Right lobe of liver (tissue), 4 donors: ENCODE results near the gene SYTL1.

Experiments used
- CTCF ChIP-seq, 4 donors: fragments of 200-600 bp in 3 of 4; fragments of 450-650 bp in 1 of 4; IDR thresholded peaks; one replicate each; pipeline versions ENCODE4 v1.5.1 to v1.8.0; 2016 to 2022; ENCODE audit warnings: antibody characterized with exemption in 4 of 4, mild to moderate bottlenecking in 2 of 4
- POLR2A ChIP-seq: fragments of 450-650 bp; IDR thresholded peaks from one replicate; pipeline ENCODE4 v1.6.1; 2017; ENCODE audit warnings: antibody characterized with exemption, mild to moderate bottlenecking
- donor health status: DM: no; HTN: no; CAD: no.
- donor health status: DM: no; HTN: no; CAD: no.
- donor health status: DM: no; HTN: yes; CAD: no.

- TF ChIP-seq CTCF (IDR thresholded peaks at IDR 0.05) (no peak), POLR2A (peak; percentile 46)
These were observed 23.7 kb downstream of the SYTL1 start for GRCh38 chr1:27365372-27366112.
